Fibroblast of villous mesenchyme (primary cell): ENCODE results near the gene MTUS2. TPM values are rescaled to one million over a fixed set of nuclear protein-coding genes. Genes with fewer than 3 reads are reported as not detected.
A peak's percentile ranks its signal among the peaks of the same experiment; 100 is the strongest.

ENCODE experiments used
- DNase-seq: peaks from one replicate; pipeline ENCODE4 v3.0.0-alpha.2; 2010; ENCODE audit warnings: low read depth
- H3K4me3 ChIP-seq: 2 replicates; pipeline ENCODE4 v1.5.1; 2011; ENCODE audit warnings: low read depth, mild to moderate bottlenecking, low read length
- CTCF ChIP-seq: IDR thresholded peaks from 2 replicates; pipeline ENCODE4 v1.5.1; 2012; ENCODE audit warnings: low read depth, mild to moderate bottlenecking, low read length; ENCODE audit not compliant: insufficient read depth
- total RNA-seq: library from RNA; depleted of rRNA; stranded (reverse); fragments of >200 nt; gene quantifications from 2 replicates; pipeline ENCODE4 v1.2.3, GENCODE V29; 2012

MTUS2 gene
- total RNA-seq, 1 donor: 1.3 TPM

DNA sequence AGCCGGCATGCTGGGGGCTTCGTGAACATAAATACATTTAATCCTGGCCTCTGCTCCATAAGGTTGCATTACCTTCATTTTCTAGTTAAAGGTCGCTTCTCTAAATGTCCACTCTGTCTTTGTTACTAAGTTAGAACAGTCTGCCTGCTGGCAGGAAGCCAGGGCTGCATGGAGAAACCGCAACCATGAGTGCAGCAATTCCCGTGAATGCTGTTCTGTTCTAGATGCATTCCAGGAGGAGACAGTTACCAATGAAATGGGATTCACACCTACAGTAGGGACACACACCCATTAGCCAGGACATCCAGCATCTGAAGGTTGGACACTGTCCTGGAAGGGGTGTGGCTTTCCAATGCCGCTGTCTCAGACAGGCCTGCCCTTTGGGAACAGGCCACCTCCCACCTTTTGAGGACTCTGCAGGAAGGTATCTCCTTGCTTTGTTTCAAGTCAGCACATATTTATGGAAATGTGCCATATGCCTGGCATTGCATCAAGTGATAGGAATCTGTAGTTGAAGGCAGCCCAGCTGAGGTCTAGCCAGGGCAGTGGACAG is 645.7 kb downstream of the MTUS2 start:
- peak; percentile 63 for DNase-seq
- no peak overlapping the region for H3K4me3 ChIP-seq
- no peak for TF ChIP-seq CTCF

- no peak for DNase-seq
- H3K4me3 ChIP-seq: no peak overlapping the region
- TF ChIP-seq CTCF: no peak
Measured at GRCh38 chr13:29471551-29471950, 651.4 kb downstream of the MTUS2 start.

DNA sequence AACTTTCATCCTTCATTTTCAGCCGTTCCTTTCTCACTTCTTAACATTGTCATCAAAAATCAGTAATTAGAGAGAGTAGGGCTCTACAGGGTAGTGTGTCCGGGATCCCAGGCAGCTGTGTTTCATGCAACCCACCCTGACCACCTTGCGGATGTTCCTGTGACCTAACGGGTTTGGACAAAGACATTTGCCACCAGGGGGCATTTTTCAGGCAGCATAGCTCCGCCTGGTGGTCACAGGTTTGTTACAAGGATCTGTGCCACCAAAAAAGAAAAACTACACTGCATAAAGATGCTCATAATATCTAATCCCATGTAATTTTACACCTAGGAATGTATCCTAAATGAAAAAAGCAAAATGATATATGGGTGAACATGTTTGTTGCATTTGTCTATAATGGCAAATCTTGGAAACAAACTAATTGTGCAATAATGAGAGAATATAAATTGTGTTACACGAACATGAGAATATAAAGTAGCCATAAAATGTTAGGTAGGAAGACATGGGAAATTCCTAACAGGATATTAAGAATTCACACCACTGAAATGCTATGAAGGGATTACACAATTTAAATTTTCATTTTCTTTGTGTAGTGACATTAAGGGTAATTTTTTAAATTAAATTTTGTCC is 652.3 kb downstream of the MTUS2 start:
- H3K4me3 ChIP-seq: no peak overlapping the region
- DNase-seq: peak; percentile 71
- TF ChIP-seq CTCF: peak; percentile 99

DNA sequence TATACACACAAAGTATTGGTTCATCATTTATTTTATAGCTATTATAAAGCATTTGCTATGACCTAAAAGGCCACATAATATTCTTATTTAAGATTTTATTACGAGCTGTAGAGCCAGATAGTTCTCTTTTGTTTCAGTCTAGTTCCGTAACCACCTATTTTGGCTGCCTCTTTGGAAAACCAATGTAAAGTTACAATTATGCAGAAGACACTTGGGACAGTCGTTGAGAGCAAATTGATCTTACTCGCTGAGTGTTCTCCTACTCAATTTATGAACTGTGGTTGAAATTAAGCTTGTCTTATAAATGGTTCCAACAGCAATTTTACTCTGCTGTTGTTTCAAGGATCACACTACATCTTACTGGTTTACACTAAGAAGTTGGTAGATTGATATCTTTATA is 653.0 kb downstream of the MTUS2 start:
- DNase-seq: no peak
- no peak overlapping the region for H3K4me3 ChIP-seq
- no peak for TF ChIP-seq CTCF

DNA sequence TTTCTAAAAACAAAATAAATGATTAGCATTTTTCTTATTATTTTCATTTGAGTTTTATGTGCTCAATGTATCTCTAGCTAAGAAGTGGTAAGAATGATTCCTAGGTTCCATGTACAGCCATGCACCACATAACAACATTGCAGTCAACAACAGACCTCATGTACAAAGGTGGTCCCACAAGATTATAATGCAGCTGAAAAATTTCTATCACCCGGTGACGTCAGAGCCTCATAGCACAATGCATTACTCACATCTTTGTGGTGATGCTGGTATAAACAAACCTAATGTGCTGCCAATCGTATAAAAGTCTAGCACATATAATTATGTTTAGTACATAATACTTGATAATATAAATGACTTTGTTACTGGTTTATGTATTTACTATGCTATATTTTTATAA is 654.9 kb downstream of the MTUS2 start:
- DNase-seq: peak; percentile 82
- no peak overlapping the region for H3K4me3 ChIP-seq
- no peak for TF ChIP-seq CTCF

DNA sequence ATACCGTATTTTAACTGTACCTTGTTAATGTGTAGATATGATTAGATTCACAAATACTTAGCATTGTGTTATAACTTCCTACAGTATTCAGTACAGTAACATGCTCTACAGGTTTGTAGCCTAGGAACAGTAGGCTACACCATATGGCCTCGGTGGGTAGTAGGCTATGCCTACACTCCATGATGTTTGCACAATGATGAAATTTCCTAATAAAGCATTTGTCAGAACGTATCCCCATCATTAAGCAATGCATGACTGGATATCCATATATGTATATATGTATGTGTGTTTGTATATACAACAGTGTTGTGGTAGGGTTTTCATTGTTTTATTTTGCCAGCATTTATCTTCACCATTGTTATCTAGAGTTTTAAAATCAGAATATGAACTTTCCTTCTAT is 655.9 kb downstream of the MTUS2 start:
- no peak for TF ChIP-seq CTCF
- no peak for DNase-seq
- H3K4me3 ChIP-seq: no peak overlapping the region
